T-helper 1 cell treated with Interleukin-12 subunit alpha and Interleukin-12 subunit beta and Interleukin-4 antibody, amounts not matched to agents 30 ng/mL and 1 ng/mL, for 36 hours (primary cell): ENCODE results near the gene DCT. TPM values are rescaled to one million over a fixed set of nuclear protein-coding genes. Genes with fewer than 3 reads are reported as not detected.

Experiments used
- intact Hi-C: fragments of 100-400 bp; cut with micrococcal nuclease; formaldehyde crosslinking; loops from one replicate; pipeline ENCODE4 v1.15.1; 2024
- total RNA-seq: library from RNA; stranded (reverse); gene quantifications from 2 replicates; pipeline ENCODE4 v1.2.3, GENCODE V29; 2022

DCT gene
- total RNA-seq, 1 donor from 2014 or later: 0.61 TPM

- intact Hi-C loops: no loop called here
Measured at GRCh38 chr13:94400874-94401273, 78.6 kb downstream of the DCT start.

GRCh38 chr13:94399812-94400211, 79.7 kb downstream of the DCT start:
- intact Hi-C loops: no loop called here

- intact Hi-C loops: no loop called here
Measured at GRCh38 chr13:94395860-94396259, 83.6 kb downstream of the DCT start.

DNA sequence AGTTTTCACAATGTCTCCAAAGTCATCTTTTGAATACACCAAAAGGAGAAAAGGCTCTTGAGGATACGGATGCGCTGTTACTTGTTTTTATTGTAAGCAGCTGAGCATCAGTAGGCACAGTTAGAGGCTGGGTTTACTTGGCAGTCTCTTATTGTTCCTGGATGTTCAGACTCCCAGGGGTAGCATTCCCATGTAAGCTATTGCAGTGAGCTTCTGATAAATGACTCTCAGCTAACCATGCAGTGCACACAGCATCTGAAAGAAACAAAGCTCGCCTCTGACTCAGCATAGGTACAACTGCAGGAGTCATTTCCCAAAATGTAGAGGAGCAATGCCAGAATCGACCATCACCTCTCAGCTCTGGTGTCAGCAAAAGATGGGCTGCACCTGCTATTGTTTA, 84.8 kb downstream of the DCT start:
- intact Hi-C loops: no loop called here

DNA sequence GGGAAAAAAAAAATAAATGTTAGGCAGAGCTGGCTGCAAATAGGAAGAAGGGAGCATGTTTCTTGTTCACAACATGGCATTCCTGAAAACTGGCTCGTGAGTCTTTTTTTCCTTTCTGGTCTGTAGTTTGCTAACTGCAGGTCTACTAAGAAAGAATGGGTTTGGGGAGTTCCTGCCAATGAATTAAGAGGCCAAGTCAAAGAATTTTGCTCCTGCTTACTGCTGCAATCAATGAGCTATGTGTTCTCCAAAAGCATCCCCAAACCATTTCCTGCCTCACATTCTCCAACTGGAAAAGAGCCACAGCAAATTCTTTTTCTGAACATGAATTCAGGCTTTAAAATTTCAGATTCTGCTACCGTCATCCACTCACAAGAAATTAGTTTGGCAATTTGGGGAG, 88.6 kb downstream of the DCT start:
- intact Hi-C loops: no loop called here

GRCh38 chr13:94389604-94390351, 89.7 kb downstream of the DCT start:
- intact Hi-C loops: no loop called here

DNA sequence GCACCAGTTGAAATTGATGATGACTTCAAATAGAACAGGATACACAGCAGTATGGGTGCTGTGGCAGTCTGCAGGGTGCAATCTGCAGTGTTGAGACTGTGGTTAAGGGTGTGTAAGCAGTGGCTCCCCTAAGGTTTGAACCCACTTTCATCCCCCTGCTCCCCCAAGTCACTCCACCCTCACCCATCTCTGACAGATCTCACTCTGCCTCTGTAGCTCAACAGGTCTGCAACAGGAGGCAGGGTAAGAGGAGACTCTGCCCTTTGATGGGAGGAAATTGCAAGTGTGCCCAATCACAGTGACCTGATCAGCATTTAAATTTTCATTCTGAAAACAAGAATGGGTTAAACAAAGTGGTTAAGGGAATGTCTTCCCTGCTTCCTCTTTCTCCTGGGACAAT, 92.4 kb downstream of the DCT start:
- intact Hi-C loops: no loop called here

Other genes starting within 250 kb of the DCT start
- 20.4 and 21.0 TPM in 2 replicates for gene TGDS, start 116.5 kb upstream of the DCT start, total RNA-seq
- gene GPR180, start 122.2 kb upstream of the DCT start, total RNA-seq: 7.4 and 7.8 TPM in 2 replicates
- not detected in 2 replicates for gene SOX21, start 232.9 kb upstream of the DCT start, total RNA-seq